HG03039 (cell line): ENCODE data around the gene ZNF862.
A peak's percentile ranks its signal among the peaks of the same experiment; 100 is the strongest.

Experiments used
- ATAC-seq: cut with Tn5 transposase; IDR thresholded peaks from one replicate; pipeline ENCODE4 v1.9.1; 2021; ENCODE audit warnings: mild to moderate bottlenecking, moderate library complexity; ENCODE audit not compliant: unreplicated experiment

ZNF862 gene

GRCh38 chr7:149838224-149838991, at the start of gene ZNF862:
ZNF862 (plus strand) TSS chr7:149838375; CDS start chr7:149838612, 237 bp downstream.
- peak; percentile 99 for ATAC-seq

- ATAC-seq, result no peak
Measured at GRCh38 chr7:149789101-149789500, 49.1 kb upstream of the ZNF862 start.

GRCh38 chr7:149790146-149790548, 48.0 kb upstream of the ZNF862 start:
- ATAC-seq, result no peak

GRCh38 chr7:149790754-149791360, 47.3 kb upstream of the ZNF862 start:
- ATAC-seq, result no peak

- ATAC-seq, result no peak
Measured at GRCh38 chr7:149791411-149792219, 46.6 kb upstream of the ZNF862 start.

- ATAC-seq, result no peak
Measured at GRCh38 chr7:149792220-149792595, 46.0 kb upstream of the ZNF862 start.

- ATAC-seq, result no peak
Measured at GRCh38 chr7:149793261-149793660, 44.9 kb upstream of the ZNF862 start.

GRCh38 chr7:149794661-149795060, 43.5 kb upstream of the ZNF862 start:
- ATAC-seq, result no peak

GRCh38 chr7:149795126-149795525, 43.0 kb upstream of the ZNF862 start:
- ATAC-seq, result no peak

- no peak for ATAC-seq
Measured at GRCh38 chr7:149796287-149796860, 41.8 kb upstream of the ZNF862 start.

- ATAC-seq, result no peak
Measured at GRCh38 chr7:149797771-149798170, 40.4 kb upstream of the ZNF862 start.

- ATAC-seq, result no peak
Measured at GRCh38 chr7:149799397-149800168, 38.6 kb upstream of the ZNF862 start.

GRCh38 chr7:149800169-149800555, 38.0 kb upstream of the ZNF862 start:
- ATAC-seq, result no peak

- no peak for ATAC-seq
Measured at GRCh38 chr7:149801002-149801566, 37.1 kb upstream of the ZNF862 start.

- ATAC-seq, result no peak
Measured at GRCh38 chr7:149801816-149802215, 36.4 kb upstream of the ZNF862 start.

GRCh38 chr7:149802966-149803365, 35.2 kb upstream of the ZNF862 start:
- ATAC-seq, result no peak

- ATAC-seq, result no peak
Measured at GRCh38 chr7:149803551-149804074, 34.6 kb upstream of the ZNF862 start.

GRCh38 chr7:149804106-149804505, 34.1 kb upstream of the ZNF862 start:
- no peak for ATAC-seq

GRCh38 chr7:149806726-149807125, 31.4 kb upstream of the ZNF862 start:
- ATAC-seq, result no peak

- no peak for ATAC-seq
Measured at GRCh38 chr7:149808311-149808710, 29.9 kb upstream of the ZNF862 start.
